GM18873 (cell line): ENCODE data around the gene LDB3.
"Not testable (repeated sequence)": the region's sequence is repeated elsewhere in the genome, so short reads cannot be mapped to it uniquely, and the experiment has no call there.

ENCODE experiments used
- ATAC-seq: cut with Tn5 transposase; IDR thresholded peaks from one replicate; pipeline ENCODE4 v1.9.1; 2021; ENCODE audit warnings: mild to moderate bottlenecking, moderate library complexity, moderate number of reproducible peaks; ENCODE audit not compliant: unreplicated experiment, low FRiP score

Gene LDB3

GRCh38 chr10:86668297-86669165 is at the start of gene LDB3:
TSS of gene LDB3 (plus strand) at chr10:86668511. CDS start at chr10:86668692, 181 bp downstream.
- no peak for ATAC-seq

GRCh38 chr10:86628311-86628710 is 40.0 kb upstream of the LDB3 start:
- no peak for ATAC-seq

- no peak for ATAC-seq
Observed at GRCh38 chr10:86630079-86630478, 38.2 kb upstream of the LDB3 start.

- no peak for ATAC-seq
Observed at GRCh38 chr10:86632009-86632800, 36.1 kb upstream of the LDB3 start.

- ATAC-seq, result no peak
Observed at GRCh38 chr10:86632951-86633350, 35.4 kb upstream of the LDB3 start.

GRCh38 chr10:86635402-86635801 is 32.9 kb upstream of the LDB3 start:
- no peak for ATAC-seq

GRCh38 chr10:86636311-86636710 is 32.0 kb upstream of the LDB3 start:
- ATAC-seq, result no peak

GRCh38 chr10:86642021-86642420 is 26.3 kb upstream of the LDB3 start:
- no peak for ATAC-seq

- ATAC-seq, result no peak
Observed at GRCh38 chr10:86642499-86642898, 25.8 kb upstream of the LDB3 start.

GRCh38 chr10:86644152-86644793 is 24.0 kb upstream of the LDB3 start:
- no peak for ATAC-seq

- no peak for ATAC-seq
Observed at GRCh38 chr10:86644794-86645445, 23.4 kb upstream of the LDB3 start.

- not testable (repeated sequence) for ATAC-seq
Observed at GRCh38 chr10:86645621-86646165, 22.6 kb upstream of the LDB3 start.

GRCh38 chr10:86646532-86646931 is 21.8 kb upstream of the LDB3 start:
- ATAC-seq, result no peak

- no peak for ATAC-seq
Observed at GRCh38 chr10:86646933-86647332, 21.4 kb upstream of the LDB3 start.

- ATAC-seq, result no peak
Observed at GRCh38 chr10:86647773-86648703, 20.3 kb upstream of the LDB3 start.

GRCh38 chr10:86648704-86649427 is 19.4 kb upstream of the LDB3 start:
- no peak for ATAC-seq

GRCh38 chr10:86649471-86650150 is 18.7 kb upstream of the LDB3 start:
- ATAC-seq, result no peak

- ATAC-seq, result no peak
Observed at GRCh38 chr10:86650151-86650550, 18.2 kb upstream of the LDB3 start.
